Activated naive CD4-positive, alpha-beta T cell (primary cell): ENCODE measurements around the gene ITPR2.
"Not testable (repeated sequence)": the region's sequence is repeated elsewhere in the genome, so short reads cannot be mapped to it uniquely, and the experiment has no call there.

Experiments
- DNase-seq, 4 experiments: peaks; one replicate each; lab custom pipeline; 2025; lab: John Stamatoyannopoulos, UW

Gene ITPR2

DNA sequence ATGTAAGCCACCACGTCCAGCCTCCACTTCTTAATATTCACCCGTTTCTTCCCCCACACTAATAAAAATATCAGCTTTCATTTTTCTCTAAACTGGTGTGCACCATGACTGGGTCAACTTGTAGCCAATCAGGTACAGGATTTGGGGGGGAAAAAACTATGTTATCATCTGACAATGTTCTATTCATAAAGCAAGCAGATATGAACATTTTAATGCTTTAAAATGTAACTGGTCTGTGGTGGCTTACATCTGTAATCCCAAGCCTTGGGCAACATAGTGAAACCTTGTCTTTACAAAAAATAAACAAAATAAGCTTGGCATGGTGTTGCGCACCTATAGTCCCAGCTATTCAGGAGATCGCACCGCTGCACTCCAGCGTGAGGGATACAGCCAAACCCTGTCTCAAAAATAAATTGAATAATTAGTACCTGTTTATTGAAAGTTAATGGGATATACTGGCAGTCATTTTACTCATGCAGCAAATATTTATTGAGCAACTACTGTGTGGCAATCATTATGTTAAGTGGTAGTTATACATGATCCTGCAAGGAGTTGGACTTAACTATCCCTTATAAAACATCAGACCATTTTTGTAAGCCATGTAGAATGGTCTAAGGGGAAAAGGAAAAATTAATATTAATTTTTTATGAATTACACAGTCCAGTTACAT, 15.3 kb upstream of the ITPR2 start:
- no peak for DNase-seq

DNA sequence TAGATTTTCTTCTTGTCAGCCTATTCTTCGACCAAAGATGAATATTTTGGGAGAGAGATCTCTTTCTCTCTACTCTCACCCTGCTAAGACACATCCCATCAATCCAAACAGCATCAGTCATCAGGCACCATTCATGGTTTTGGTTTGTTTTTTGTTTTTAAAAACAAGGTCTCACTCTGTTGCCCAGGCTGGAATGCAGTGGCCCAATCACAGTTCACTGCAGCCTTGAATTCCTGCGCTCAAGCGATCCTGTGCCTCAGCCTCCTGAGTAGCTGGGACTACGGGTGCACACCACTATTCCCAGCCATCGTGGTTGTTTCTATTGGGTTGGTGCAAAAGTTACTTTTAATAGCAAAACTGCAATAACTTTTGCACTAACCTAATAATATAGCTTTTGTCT, 14.4 kb upstream of the ITPR2 start:
- DNase-seq = no peak

DNA sequence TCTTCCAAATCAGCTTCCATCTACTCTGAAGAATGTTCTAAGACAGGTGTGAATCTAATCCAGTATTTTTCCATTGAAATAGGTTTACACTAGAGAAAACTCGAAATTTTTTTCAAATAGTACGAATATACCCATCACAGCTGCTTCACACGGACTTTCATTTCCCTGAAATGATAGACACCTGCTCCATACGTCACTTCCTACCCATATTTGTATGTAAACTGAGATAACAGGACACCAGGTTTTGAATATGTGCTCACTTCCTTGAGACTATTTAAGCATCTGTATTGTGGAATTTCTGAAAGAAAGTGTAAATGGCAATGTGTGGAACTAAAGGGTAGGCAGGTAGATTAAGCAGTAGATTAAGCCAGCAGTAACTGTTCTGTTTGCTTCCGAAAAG, 13.4 kb upstream of the ITPR2 start:
- no peak for DNase-seq

DNA sequence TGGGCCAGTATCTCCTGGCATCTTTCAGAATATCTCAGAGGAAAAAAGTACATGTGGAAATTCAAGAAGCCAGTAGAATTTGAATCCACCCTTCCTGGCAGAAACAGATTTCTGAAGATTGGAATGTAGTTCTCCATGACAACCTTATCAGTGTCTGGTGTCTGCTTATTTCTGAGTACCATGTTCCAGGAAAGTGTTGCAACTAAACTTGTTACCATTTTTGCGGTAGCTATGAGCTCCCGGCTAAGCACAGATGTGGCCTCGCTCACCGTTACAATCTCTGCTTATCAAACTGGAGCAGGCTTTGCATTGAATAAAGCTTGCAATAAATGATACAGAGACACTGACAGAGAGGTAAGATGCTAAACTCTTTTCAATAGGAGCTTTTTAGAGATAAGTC, 13.0 kb upstream of the ITPR2 start:
- DNase-seq = no peak

DNA sequence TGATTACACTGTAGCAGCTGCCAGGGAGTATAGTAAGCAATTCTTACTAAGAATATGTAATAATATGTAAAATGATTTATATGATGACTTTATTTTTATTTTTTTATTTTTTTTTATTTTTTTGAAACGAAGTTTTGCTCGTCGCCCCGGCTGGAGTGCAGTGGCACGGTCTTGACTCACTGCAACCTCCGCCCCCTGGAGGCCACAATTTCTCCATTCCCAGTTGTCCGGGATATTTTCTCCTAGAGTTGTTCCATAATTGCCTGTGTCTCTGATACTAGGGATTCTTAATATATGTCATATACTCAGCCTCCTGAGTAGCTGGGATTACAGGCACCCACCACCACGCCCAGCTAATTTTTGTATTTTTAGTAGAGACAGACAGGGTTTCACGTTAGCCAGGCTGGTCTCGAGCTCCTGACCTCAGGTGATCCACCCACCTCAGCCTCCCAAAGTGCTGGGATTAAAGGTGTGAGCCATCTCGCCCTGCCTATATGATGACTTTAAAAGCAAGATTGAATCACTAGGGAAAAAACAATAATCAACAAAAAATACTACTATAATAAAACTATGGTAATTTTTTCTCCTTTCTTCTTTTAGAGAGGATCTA, 12.2 kb upstream of the ITPR2 start:
- DNase-seq = no peak

DNA sequence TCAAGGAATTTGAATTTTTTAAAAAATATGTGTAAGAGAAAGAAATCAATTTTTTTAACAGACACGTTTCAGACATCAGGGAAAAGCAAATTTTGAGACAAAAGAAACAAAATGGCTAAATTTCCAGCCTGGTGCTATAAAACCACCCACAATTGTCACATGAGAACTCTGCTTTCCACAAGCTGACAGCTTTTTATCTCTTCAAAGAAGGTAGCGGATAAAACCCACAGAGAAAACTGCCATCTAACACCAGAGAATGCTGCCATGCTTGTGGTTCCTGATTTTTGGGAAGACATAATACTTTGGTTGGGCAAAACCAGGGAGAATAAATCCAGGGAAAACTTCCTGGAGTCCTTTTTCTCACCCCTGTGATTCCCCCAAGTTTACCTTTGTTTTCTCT, 10.3 kb upstream of the ITPR2 start:
- no peak for DNase-seq

DNA sequence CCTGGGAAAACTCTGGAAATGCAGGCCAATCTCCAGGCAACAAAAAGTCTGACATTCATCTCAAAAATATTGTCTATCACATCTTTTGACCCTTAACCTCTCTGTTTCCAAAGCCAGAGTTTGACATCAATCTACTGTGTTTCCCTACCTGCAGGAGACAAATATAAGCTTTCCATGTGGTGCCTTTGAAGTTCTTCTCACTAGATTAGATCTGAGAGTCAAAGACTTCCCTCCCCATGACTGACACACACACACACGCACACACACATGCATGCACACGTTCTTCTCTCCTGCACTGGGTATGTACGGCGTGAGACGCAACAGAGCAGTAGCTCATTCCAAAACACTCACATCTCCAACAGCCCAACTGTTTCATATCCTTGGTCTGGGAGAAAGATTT, 8.1 kb upstream of the ITPR2 start:
- peak in 1 of 4 experiments; percentile 30 for DNase-seq

DNA sequence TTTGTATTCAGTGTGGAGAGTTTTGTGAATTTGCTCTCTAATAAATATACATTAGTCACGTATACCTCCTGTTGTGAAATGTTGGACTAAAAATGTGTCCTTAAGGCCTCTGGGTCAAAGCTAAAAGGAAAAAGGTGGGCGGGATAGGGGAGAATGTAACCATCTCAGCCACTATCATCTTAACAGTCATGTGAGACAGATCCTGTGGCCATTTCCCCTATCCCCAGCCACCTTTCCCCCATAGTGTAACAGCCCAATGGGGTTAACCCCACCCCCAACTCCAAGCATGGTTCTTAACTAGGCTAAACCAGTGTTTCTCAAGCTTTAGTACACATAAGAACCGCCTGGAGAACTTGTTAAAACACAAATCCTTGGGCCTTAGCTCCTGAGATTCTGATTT, 6.5 kb upstream of the ITPR2 start:
- no peak for DNase-seq

DNA sequence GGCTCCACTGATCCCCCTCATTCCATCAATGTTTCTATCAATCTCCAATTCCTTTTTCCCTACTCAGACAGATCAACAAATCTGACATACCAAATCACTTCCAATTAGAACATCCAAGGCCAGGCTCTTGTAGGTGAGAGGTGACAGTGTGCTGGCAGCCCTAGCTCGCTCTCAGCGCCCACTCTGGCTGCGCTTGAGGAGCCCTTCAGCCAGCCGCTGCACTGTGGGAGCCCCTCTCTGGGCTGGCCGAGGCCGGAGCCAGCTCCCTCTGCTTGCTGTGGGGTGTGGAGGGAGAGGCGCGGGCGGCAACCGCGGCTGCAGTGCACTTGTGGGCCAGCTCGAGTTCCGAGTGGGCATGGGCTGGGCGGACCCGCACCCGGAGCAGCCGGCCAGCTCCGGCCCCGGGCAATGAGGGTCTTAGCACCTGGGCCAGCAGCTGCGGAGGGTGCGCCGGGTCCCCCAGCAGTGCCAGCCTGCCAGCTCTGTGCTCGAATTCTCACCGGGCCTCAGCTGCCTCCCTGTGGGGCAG, 6.0 kb upstream of the ITPR2 start:
- no peak for DNase-seq

DNA sequence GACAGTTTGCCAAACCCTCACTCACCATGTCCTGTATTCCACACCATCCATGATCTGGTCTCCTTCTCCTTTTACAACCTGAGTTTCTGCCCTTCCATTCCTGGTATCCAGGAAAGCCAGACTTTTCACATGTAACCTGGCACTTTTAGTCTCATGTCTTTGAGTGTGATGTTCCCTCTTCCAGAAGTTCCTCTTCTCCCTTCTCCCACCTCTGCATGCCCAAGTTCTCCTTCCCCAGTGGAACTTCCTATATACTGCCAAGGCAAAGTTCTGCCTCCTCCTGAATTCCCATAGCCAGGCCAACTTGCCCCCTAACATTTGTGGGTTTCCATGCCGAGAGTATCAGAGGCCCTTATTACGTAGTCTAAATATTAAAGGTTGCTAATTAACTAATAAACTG, 3.2 kb upstream of the ITPR2 start:
- no peak for DNase-seq

DNA sequence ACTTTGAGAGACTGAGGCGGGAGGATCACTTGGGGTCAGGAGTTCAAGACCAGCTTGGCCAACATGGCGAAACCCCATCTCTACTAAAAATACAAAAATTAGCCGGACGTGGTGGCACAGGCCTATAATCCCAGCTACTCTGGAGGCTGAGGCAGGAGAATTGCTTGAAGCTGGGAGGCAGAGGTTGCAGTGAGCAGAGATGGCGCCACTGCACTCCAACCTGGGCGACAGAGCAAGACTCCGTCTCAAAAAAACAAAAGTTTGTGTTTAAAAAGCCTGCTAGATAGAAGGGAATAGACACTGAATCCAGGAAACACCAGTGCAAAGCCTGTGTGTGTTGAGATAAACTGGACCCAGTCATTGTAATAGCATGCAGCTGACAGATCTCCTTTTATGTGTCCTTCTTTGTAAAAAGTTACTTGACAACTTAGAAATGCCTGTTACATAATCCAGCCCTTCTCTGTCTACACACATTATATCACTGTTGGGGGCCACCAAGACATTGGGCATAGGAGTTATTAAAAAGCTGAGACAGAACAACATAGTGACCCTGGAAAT, 1.6 kb upstream of the ITPR2 start:
- not testable (repeated sequence) for DNase-seq

DNA sequence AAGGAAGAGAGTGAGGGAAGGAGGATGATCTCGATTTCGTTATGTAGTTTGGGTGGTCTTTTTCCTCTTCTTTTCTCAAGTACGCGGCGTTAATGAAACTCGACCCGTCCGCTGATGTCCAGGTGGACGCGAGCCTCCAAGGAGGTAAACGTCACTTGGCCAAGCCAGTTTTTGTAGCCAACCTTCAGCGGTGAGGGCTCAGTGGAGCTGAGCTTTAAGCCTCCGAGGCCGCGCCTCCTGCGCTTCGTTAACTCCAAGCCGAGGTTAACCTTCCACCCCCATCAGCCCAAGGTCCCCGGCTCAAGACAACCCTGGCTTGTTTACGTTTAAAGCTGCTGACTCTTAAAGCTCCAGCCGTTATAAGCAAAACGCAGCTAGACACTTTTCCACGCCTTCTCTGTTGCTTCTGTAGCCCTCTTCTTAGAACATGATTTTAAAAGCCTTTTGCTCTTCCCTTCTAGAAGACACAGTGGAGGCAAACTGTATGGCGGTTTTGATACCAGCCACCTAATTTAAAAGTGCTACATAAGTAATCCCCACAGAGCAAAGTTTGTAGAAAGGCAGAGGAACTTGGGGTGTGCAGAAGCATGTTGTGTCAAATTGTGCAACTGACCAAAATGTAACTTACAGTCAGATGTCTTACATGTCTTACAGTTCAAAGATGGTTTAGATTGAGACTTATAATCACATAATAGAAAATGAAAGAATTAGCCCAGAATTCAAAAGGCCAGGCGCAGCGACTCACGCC, 923 bp upstream of the ITPR2 start:
- peak in 2 of 4 experiments; percentile 9 to 28 for DNase-seq

DNA sequence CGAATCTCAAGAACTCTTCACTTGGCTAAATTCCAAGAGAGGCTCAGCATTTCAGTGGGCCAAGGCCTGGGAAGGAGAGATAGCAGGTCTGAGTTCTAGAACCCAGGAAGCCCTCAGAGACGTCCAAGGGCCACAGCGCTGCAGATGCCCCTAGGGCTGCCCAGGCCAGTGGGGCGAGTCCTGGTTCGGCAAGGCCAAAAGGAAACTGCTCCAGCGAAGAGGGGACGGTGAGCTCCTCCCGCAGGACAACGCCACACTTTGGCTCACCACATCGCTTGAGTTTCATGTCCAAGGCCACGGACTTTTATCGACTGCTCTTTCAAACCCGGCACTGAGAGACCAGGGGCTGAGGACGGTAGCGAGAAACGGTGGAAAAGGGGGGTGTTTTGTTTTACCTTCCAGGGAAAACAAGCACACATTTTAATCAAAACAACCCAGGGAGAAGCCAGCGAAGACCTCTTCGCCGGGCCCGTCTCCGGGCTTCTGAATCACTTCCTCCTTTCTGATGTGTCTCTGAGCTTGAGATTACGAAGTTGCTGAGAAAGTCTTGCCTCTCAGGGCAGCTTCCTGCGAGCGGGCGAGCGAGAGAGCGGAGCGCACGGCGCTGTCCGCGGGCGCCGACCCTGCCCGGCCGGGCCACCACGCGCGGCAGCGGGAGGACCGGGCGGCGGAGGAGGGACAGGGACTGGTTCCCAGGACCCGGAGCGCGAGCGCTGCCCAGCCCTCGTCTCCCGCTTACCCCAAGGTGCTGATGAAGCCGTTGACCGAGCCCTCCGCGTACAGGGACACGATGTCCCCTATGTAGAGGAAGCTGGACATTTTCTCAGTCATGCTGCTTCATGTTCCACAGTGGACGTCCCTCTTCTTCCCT, 808 bp downstream of the ITPR2 start:
- DNase-seq = peak in 3 of 4 experiments; percentile 7 to 54 (median 48)

DNA sequence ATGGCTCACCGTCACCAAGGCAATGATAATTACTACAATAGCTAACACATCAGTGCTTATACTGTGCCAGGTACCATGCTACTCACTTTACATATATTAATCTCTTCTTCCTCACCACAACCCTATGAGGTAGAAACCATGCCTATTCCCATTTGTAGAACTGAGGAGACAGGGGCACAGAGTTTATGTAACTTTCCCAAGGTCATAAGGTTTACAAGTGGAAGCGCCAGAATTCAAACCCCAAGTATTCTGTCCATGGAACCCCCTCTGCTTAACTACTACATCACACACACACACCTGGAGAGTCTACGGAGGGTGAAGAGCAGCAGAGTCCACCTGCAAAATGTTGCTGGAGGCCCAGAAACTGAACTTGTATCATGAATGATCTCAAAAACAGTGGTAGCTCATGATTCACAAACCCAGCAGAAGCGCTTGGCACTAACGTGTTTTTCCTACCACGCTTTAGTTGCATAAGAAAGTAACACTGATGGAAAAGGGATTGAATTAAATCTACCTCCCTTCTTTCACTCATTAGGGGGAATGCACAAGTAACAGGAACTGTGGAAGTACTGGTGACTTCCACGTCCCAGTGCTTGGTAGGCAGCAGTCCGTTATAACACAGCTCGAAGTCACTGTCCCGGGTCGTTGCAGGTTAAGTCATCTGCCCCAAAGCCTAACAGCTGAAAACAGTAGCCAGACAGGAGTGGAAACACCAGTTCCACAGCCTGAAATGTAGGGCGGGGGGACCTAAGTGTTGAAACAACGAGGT, 2.0 kb downstream of the ITPR2 start:
- DNase-seq = no peak

DNA sequence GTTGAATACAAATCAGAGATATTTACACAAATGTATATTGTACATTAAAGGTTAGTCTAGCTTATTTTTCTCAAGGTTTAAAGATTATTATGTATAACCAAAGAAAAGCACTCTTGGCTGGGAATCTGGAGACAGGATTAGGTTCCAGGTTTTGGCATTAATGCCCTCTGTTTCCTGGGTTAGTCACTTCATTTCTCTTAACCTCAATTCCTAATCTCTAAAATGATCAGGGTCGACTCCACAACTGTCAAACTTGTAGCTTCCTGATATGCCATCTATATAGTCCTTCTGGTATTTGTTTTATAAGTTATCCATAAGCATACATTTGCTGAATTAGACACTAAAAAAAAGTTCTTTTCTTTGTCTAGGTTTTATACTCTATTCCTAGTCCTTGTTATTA, 2.6 kb downstream of the ITPR2 start:
- no peak for DNase-seq

DNA sequence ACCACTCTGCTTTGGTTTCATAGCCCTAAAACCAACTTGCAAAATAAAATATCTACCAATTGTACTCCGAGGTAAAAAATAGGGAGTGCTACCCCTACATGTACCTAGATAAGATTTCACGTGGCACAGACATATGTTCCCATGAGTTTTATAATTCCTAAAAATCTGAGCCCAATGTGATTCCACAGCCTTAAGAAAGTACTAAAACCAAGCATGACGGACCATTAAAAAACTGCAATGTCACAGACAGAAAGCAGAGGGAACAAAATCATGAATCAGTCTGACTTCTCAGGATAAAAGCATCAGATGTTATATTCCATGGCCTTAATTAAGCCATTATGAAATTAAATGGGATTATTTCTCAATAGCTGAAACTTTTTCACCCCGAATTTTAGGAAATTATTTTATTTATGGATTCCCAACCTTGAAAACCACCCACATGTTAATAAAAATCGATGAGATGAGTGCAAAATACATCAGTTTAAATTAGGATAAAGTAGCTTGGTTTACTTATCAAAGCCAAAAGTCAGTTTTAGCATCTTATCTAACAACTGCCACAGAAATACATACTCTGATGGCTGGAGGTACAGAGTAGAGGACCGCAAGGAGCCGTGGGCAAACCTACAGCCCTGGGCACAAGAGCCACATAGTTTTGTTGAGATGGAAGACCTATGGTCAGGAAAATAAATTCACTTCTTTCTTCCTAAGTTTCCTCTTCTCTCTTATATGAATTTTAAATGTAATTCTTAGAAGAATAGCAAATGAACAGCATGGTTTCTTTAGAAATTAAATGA, 4.5 kb downstream of the ITPR2 start:
- no peak for DNase-seq

DNA sequence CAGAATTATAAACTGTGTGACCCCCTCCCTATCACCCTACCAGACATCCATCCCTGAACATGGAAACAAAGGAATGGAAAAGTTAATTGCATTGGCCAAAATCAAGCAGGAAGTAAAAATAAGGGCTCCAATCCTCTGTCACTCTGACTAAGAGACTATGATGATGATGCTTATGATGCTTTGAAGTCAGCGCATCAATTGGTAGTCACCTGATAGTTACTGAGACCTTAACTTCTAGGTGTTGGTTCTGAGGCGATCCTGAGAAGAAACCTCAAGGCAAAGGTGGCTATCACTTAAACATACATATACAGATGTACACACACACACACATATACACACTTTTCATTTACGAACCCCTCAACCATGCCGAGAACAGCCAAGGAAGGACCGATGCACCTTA, 6.6 kb downstream of the ITPR2 start:
- no peak for DNase-seq

DNA sequence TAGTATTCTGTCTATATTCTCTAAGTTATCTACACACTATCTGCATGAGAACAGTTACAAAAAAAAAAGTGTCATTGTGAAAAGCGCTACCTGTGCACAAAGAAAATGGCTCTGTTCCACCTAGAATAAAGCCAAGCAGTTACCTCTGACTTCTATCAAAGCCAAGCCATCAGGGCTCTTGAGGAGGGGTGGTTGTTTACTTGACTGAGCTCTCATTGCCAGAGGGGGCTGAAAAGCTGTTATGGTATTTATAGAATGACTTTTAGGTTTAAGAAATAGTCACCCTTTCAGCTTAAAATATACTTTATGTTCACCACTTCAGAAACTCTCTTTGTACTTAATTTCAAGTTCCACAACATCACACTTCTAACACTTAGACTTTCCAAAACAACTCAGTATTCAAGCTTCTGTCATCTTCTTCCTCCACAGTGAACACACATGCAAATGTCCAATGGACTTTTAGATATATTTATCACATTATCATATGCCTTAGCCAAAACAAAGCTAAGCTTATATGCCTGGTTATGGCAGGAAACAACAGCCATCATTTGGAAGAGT, 7.5 kb downstream of the ITPR2 start:
- DNase-seq = no peak

DNA sequence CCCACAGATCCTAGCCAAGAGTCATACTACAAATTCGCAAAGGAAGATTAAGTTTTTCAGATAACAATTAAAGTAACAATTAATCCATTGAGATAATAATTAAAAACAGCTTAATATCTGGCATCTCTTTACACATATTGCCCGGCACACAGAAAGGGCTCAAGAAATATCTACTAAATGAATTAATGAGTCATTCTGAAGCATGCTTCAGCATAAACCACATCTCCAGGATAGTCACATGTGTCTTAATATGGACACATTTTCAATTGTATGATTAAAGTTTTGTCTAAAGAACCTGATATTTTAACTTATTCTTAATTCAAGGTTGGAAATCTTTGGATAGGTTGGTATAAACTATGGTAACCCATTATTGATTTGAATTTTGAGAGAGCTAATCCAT, 9.6 kb downstream of the ITPR2 start:
- DNase-seq = no peak

DNA sequence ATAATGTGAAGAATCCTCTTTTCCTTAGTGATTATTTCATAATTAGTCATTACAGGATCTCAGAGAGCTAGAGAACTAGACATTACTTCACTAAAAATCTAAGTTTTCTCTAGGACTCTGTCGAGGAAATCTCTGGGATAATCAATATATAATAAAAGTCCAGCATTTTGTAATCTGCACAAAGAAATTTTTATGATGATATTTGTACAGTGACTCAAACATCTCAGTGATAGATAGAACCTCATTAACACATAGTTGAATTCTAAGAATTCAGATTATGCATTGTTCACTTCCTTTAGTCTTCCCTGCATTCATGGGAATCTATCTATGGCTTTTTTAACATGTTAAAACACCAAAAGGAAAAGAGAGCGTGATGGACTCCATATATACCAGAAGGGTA, 11.0 kb downstream of the ITPR2 start:
- no peak for DNase-seq
